ENCODE measurements around the gene KANSL1. TPM values are rescaled to one million over a fixed set of nuclear protein-coding genes. Genes with fewer than 3 reads are reported as not detected.

KANSL1 gene
- polyA plus RNA-seq, 1 of the 3 experiments (the other 2 are of a cell fraction) = 10.0 TPM

DNA sequence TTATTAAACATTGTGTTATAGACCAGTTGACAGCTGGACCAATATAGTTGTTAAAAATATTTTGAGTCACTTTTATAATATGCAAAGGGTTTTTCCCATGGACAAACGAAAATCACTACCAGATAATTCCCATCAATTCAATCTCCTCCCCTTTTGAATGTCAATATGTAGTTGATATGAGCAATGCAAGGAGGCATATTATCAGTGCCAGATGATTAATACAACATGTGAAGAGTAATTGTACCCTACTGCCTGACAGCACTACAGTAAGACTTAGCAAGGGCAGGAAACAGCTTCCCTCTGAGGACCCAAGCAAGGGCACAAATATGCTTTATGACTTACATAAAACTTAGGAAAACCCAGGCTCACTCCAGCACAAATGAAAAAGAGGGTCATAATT lies 17.3 kb downstream of the KANSL1 start:
- no peak for TF ChIP-seq MEF2A (IDR thresholded peaks at IDR 0.05; ENCODE audit: borderline replicate concordance, low read depth)
- TF ChIP-seq TAF1 (IDR thresholded peaks at IDR 0.05; ENCODE audit: borderline replicate concordance, low read depth, low read length) = no peak
- TF ChIP-seq, protein P1, sequence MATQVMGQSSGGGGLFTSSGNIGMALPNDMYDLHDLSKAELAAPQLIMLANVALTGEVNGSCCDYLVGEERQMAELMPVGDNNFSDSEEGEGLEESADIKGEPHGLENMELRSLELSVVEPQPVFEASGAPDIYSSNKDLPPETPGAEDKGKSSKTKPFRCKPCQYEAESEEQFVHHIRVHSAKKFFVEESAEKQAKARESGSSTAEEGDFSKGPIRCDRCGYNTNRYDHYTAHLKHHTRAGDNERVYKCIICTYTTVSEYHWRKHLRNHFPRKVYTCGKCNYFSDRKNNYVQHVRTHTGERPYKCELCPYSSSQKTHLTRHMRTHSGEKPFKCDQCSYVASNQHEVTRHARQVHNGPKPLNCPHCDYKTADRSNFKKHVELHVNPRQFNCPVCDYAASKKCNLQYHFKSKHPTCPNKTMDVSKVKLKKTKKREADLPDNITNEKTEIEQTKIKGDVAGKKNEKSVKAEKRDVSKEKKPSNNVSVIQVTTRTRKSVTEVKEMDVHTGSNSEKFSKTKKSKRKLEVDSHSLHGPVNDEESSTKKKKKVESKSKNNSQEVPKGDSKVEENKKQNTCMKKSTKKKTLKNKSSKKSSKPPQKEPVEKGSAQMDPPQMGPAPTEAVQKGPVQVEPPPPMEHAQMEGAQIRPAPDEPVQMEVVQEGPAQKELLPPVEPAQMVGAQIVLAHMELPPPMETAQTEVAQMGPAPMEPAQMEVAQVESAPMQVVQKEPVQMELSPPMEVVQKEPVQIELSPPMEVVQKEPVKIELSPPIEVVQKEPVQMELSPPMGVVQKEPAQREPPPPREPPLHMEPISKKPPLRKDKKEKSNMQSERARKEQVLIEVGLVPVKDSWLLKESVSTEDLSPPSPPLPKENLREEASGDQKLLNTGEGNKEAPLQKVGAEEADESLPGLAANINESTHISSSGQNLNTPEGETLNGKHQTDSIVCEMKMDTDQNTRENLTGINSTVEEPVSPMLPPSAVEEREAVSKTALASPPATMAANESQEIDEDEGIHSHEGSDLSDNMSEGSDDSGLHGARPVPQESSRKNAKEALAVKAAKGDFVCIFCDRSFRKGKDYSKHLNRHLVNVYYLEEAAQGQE (IDR thresholded peaks at IDR 0.05; ENCODE audit: low read depth, low read length) = no peak
- TF ChIP-seq GATA2 (CRISPR knock-in tag; IDR thresholded peaks at IDR 0.05) = no peak
- no peak for TF ChIP-seq EP300 (IDR thresholded peaks at IDR 0.05; ENCODE audit: borderline replicate concordance in 1 of 2, low read depth in 1 of 2, low read length in 1 of 2)
- no peak for TF ChIP-seq SIN3A (IDR thresholded peaks at IDR 0.05; ENCODE audit: borderline replicate concordance, low read depth, low read length)
- TF ChIP-seq SMC3 (IDR thresholded peaks at IDR 0.05; ENCODE audit: low read depth, low read length) = no peak
- TF ChIP-seq TCF12 (IDR thresholded peaks at IDR 0.05) = no peak
- TF ChIP-seq POLR2AphosphoS5 (IDR thresholded peaks at IDR 0.05; ENCODE audit: low read depth, low read length) = no peak
- TF ChIP-seq, protein P2, sequence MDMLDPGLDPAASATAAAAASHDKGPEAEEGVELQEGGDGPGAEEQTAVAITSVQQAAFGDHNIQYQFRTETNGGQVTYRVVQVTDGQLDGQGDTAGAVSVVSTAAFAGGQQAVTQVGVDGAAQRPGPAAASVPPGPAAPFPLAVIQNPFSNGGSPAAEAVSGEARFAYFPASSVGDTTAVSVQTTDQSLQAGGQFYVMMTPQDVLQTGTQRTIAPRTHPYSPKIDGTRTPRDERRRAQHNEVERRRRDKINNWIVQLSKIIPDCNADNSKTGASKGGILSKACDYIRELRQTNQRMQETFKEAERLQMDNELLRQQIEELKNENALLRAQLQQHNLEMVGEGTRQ (IDR thresholded peaks at IDR 0.05; ENCODE audit: borderline replicate concordance, low read depth, low read length) = no peak
- TF ChIP-seq, protein P3, sequence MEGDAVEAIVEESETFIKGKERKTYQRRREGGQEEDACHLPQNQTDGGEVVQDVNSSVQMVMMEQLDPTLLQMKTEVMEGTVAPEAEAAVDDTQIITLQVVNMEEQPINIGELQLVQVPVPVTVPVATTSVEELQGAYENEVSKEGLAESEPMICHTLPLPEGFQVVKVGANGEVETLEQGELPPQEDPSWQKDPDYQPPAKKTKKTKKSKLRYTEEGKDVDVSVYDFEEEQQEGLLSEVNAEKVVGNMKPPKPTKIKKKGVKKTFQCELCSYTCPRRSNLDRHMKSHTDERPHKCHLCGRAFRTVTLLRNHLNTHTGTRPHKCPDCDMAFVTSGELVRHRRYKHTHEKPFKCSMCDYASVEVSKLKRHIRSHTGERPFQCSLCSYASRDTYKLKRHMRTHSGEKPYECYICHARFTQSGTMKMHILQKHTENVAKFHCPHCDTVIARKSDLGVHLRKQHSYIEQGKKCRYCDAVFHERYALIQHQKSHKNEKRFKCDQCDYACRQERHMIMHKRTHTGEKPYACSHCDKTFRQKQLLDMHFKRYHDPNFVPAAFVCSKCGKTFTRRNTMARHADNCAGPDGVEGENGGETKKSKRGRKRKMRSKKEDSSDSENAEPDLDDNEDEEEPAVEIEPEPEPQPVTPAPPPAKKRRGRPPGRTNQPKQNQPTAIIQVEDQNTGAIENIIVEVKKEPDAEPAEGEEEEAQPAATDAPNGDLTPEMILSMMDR (IDR thresholded peaks at IDR 0.05) = no peak
- no peak for TF ChIP-seq MXI1 (IDR thresholded peaks at IDR 0.05; ENCODE audit: low read depth, low read length)
- TF ChIP-seq, protein P4, sequence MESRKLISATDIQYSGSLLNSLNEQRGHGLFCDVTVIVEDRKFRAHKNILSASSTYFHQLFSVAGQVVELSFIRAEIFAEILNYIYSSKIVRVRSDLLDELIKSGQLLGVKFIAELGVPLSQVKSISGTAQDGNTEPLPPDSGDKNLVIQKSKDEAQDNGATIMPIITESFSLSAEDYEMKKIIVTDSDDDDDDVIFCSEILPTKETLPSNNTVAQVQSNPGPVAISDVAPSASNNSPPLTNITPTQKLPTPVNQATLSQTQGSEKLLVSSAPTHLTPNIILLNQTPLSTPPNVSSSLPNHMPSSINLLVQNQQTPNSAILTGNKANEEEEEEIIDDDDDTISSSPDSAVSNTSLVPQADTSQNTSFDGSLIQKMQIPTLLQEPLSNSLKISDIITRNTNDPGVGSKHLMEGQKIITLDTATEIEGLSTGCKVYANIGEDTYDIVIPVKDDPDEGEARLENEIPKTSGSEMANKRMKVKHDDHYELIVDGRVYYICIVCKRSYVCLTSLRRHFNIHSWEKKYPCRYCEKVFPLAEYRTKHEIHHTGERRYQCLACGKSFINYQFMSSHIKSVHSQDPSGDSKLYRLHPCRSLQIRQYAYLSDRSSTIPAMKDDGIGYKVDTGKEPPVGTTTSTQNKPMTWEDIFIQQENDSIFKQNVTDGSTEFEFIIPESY (IDR thresholded peaks at IDR 0.05; ENCODE audit: borderline replicate concordance, low read depth) = no peak
- no peak for TF ChIP-seq TEAD4 (IDR thresholded peaks at IDR 0.05; ENCODE audit: borderline replicate concordance, insufficient read depth)
- no peak for TF ChIP-seq YY1 (IDR thresholded peaks at IDR 0.05; ENCODE audit: low read depth)
- TF ChIP-seq, protein P5, sequence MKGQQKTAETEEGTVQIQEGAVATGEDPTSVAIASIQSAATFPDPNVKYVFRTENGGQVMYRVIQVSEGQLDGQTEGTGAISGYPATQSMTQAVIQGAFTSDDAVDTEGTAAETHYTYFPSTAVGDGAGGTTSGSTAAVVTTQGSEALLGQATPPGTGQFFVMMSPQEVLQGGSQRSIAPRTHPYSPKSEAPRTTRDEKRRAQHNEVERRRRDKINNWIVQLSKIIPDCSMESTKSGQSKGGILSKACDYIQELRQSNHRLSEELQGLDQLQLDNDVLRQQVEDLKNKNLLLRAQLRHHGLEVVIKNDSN (IDR thresholded peaks at IDR 0.05; ENCODE audit: borderline replicate concordance, low read depth) = no peak
- TF ChIP-seq, protein P6, sequence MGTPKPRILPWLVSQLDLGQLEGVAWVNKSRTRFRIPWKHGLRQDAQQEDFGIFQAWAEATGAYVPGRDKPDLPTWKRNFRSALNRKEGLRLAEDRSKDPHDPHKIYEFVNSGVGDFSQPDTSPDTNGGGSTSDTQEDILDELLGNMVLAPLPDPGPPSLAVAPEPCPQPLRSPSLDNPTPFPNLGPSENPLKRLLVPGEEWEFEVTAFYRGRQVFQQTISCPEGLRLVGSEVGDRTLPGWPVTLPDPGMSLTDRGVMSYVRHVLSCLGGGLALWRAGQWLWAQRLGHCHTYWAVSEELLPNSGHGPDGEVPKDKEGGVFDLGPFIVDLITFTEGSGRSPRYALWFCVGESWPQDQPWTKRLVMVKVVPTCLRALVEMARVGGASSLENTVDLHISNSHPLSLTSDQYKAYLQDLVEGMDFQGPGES (IDR thresholded peaks at IDR 0.05; ENCODE audit: low read depth, low read length) = no peak
- Histone ChIP-seq H3K79me2 (ENCODE audit: insufficient read depth) (peaks cover 100% of the 10 kb centered on the region), H3K9ac (no peak overlapping the region), H3K4me3 (ENCODE audit: low read depth in 2 of 2, low read length in 1 of 2) (no peak overlapping the region), H3F3A (replicated peaks; ENCODE audit: insufficient read depth) (peaks cover 3% of the 10 kb centered on the region), H3K4me1 (ENCODE audit: control insufficient read depth in 1 of 2, insufficient read depth in 2 of 2, low read depth in 1 of 2, low read length in 1 of 2) (peaks cover 0 to 11% of the 10 kb centered on the region in 2 experiments), H3K4me2 (no peak overlapping the region), H3K36me3 (replicated peaks in 1 of 2; ENCODE audit: control insufficient read depth in 1 of 2, insufficient read depth in 2 of 2, low read length in 1 of 2) (peaks cover 13 to 15% of the 10 kb centered on the region in 2 experiments), H3K9me3 (no peaks in the 10 kb centered on the region), H3K27me3 (ENCODE audit: insufficient read depth) (no peaks in the 10 kb centered on the region), H3K27ac (ENCODE audit: low read depth in 2 of 2, low read length in 1 of 2) (peak overlapping the region in 1 of 2 experiments; percentile 29; a peak in 1 of 4 replicates), H4K20me1 (ENCODE audit: insufficient read depth) (peaks cover 100% of the 10 kb centered on the region), H2AFZ (ENCODE audit: low read depth) (no peak overlapping the region), H3K9me2 (no peaks in the 10 kb centered on the region)
- POLR2A ChIA-PET = no interaction called here
- DNase-seq = no peak
- 32% methylated on average over 1 of the region's 1 CpG for WGBS (ENCODE audit: low lambda C conversion rate)
- CTCF ChIA-PET = interaction anchor here (0.8 to 11.1 kb wide), 5 partner anchors 12 to 131 kb away, joined by 3 to 68 read pairs (median 3); partner anchors contain the start of gene KANSL1
